Activated naive CD4-positive, alpha-beta T cell treated with anti-CD3 and anti-CD28 coated beads, Interleukin-2, amount 50 U/mL, for 24 hours (primary cell): Measurements from ENCODE around the gene POU6F2.

Source experiments
- H3K27ac Mint-ChIP-seq: one replicate; pipeline ENCODE4 v1.8.0; 2021; ENCODE audit warnings: mild to moderate bottlenecking, mixed read lengths
- H3K27me3 Mint-ChIP-seq: one replicate; pipeline ENCODE4 v1.8.0; 2021; ENCODE audit warnings: mixed read lengths
- H3K36me3 Mint-ChIP-seq: one replicate; pipeline ENCODE4 v1.8.0; 2021; ENCODE audit warnings: mixed read lengths
- H3K4me1 Mint-ChIP-seq: one replicate; pipeline ENCODE4 v1.8.0; 2021; ENCODE audit warnings: mixed read lengths
- H3K4me3 Mint-ChIP-seq: one replicate; pipeline ENCODE4 v1.8.0; 2021; ENCODE audit warnings: mild to moderate bottlenecking, mixed read lengths
- H3K9me3 Mint-ChIP-seq: one replicate; pipeline ENCODE4 v1.8.0; 2021; ENCODE audit warnings: mixed read lengths

Gene POU6F2

GRCh38 chr7:39252916-39253315 lies 275.2 kb downstream of the POU6F2 start:
- H3K36me3 Mint-ChIP-seq, result no peaks in the 10 kb centered on the region
- H3K4me3 Mint-ChIP-seq, result no peak overlapping the region
- peaks cover 2% of the 10 kb centered on the region for H3K27me3 Mint-ChIP-seq
- H3K4me1 Mint-ChIP-seq, result no peaks in the 10 kb centered on the region
- H3K27ac Mint-ChIP-seq, result no peak overlapping the region
- H3K9me3 Mint-ChIP-seq, result no peaks in the 10 kb centered on the region

- Mint-ChIP-seq H3K4me1 (no peaks in the 10 kb centered on the region), H3K27me3 (no peaks in the 10 kb centered on the region), H3K36me3 (no peaks in the 10 kb centered on the region), H3K9me3 (no peaks in the 10 kb centered on the region), H3K27ac (no peak overlapping the region), H3K4me3 (no peak overlapping the region)
Observed at GRCh38 chr7:39259391-39260003, 281.8 kb downstream of the POU6F2 start.

- no peaks in the 10 kb centered on the region for H3K36me3 Mint-ChIP-seq
- no peaks in the 10 kb centered on the region for H3K9me3 Mint-ChIP-seq
Observed at GRCh38 chr7:39260279-39260844, 282.7 kb downstream of the POU6F2 start.

DNA sequence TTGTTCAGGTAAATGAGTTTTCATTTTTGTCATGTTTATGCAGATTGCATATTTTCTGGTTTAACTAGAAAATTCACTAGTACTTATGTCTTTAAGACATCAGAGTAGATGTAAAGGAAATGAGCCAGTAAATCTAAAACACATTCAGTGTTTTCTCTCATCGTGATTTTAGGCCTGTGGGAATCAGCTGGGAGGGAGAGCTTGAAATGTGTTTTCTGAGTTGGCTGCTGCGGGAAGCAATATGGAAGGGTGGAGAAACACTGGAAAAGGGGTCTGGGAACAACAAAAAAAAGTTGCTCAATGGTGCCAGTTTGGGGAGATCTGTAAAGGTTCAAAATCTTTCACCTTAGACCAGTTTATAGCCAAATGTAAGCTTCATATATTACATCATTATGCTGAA lies 284.1 kb downstream of the POU6F2 start:
- no peaks in the 10 kb centered on the region for H3K9me3 Mint-ChIP-seq
- no peak overlapping the region for H3K27ac Mint-ChIP-seq
- no peaks in the 10 kb centered on the region for H3K36me3 Mint-ChIP-seq
- no peaks in the 10 kb centered on the region for H3K27me3 Mint-ChIP-seq
- no peaks in the 10 kb centered on the region for H3K4me1 Mint-ChIP-seq
- no peak overlapping the region for H3K4me3 Mint-ChIP-seq

More at GRCh38 chr7:39260279-39260844, 282.7 kb downstream of the POU6F2 start:
- Mint-ChIP-seq H3K27ac (no peak overlapping the region), H3K4me3 (no peak overlapping the region), H3K27me3 (no peaks in the 10 kb centered on the region), H3K4me1 (no peaks in the 10 kb centered on the region)

DNA sequence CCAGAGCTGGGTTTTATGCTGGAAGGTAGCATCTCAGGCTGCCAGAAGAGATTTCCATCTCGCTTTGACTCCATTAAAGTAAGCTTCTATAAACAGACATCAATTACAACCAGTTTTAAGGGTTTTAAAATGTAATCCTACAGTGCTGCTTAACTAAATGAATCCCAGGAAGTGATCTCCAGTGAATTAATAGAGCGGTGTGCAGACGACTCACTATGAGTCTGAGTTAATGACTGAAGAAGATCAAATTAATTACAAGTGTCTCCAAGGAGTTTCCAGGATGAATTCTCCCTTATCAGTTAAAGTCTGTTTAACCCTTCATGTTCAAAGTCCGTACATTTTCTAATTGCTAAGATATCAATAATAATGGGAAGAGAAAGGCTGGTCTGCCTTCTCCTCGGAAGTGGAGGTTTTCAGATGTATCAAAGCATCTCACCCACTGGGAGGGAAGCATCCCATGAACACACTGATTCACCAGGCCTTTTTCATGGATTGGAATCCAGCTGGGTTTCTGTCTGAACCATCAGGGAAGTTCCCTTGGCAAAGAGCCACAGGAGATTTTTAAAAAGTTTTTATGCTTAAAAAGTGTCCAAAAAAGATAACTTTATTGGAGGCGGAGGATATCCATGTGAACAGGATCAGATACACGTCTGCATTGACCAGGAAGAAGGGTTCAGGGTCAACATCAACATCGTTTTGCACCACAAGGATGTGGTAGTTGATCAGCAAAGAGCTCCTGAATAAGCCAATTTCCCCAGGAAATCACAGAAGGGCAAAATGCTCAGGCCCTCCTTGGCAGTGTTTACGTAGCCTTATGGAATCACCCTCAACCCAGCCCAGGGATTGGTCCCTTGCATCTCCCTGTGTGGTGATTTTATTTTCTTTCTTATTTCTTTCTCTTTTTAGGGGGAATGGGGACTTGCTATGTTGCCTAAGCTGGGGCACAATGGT lies 288.2 kb downstream of the POU6F2 start:
- Mint-ChIP-seq H3K27ac (no peak overlapping the region), H3K9me3 (no peaks in the 10 kb centered on the region), H3K36me3 (no peaks in the 10 kb centered on the region), H3K4me1 (no peaks in the 10 kb centered on the region), H3K4me3 (no peak overlapping the region), H3K27me3 (peaks cover 10% of the 10 kb centered on the region)

- H3K27ac Mint-ChIP-seq, result no peak overlapping the region
- no peak overlapping the region for H3K4me3 Mint-ChIP-seq
- no peaks in the 10 kb centered on the region for H3K36me3 Mint-ChIP-seq
- H3K27me3 Mint-ChIP-seq, result peaks cover 10% of the 10 kb centered on the region
- H3K9me3 Mint-ChIP-seq, result no peaks in the 10 kb centered on the region
- no peaks in the 10 kb centered on the region for H3K4me1 Mint-ChIP-seq
Observed at GRCh38 chr7:39269034-39269433, 291.3 kb downstream of the POU6F2 start.

- no peak overlapping the region for H3K4me3 Mint-ChIP-seq
- peaks cover 10% of the 10 kb centered on the region for H3K27me3 Mint-ChIP-seq
- H3K36me3 Mint-ChIP-seq, result no peaks in the 10 kb centered on the region
- no peaks in the 10 kb centered on the region for H3K9me3 Mint-ChIP-seq
- H3K4me1 Mint-ChIP-seq, result no peaks in the 10 kb centered on the region
- H3K27ac Mint-ChIP-seq, result no peak overlapping the region
Observed at GRCh38 chr7:39270018-39270417, 292.3 kb downstream of the POU6F2 start.

DNA sequence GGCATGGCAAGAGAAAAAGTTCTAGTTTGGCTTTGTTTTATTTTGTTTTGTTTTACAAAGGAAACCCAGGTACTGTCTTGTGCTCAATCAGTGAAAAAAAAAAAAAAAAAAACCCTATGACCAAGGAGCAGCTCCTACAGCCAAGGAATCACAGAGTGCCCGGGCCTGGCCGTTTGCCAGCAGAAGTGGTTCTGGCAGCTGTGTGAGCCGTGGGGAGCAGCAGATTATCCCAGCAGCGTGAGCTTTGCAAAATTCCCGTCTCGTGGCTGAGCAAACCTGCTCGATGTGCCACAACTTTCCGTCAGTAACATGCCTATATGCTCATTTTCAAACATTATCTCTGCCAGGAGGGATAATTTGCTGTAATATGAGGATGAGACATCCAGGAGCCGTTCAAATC lies 293.7 kb downstream of the POU6F2 start:
- Mint-ChIP-seq H3K27me3 (peaks cover 10% of the 10 kb centered on the region), H3K9me3 (no peaks in the 10 kb centered on the region), H3K4me3 (no peak overlapping the region), H3K36me3 (no peaks in the 10 kb centered on the region), H3K27ac (no peak overlapping the region), H3K4me1 (no peaks in the 10 kb centered on the region)

DNA sequence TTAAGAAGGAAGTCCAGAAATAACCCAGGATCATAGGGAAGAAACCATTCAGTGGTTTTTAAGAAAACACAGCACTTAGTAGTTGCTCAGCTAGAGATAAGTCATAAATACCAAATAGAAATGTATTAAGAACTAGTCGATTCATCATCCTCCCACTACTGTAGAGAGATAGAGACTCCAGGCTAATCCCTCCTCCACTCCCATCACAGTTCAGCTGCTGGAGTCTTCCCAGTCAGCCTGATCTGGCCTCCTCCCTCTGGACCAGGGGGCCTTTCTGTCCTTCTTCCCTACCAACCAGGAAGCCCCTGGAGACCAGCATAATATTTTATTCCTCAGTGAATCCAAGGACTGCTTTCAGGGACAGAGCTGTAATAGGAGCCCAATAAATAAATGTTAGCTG lies 294.4 kb downstream of the POU6F2 start:
- H3K4me3 Mint-ChIP-seq, result no peak overlapping the region
- H3K36me3 Mint-ChIP-seq, result no peaks in the 10 kb centered on the region
- no peaks in the 10 kb centered on the region for H3K4me1 Mint-ChIP-seq
- no peak overlapping the region for H3K27ac Mint-ChIP-seq
- H3K9me3 Mint-ChIP-seq, result no peaks in the 10 kb centered on the region
- H3K27me3 Mint-ChIP-seq, result peaks cover 10% of the 10 kb centered on the region

DNA sequence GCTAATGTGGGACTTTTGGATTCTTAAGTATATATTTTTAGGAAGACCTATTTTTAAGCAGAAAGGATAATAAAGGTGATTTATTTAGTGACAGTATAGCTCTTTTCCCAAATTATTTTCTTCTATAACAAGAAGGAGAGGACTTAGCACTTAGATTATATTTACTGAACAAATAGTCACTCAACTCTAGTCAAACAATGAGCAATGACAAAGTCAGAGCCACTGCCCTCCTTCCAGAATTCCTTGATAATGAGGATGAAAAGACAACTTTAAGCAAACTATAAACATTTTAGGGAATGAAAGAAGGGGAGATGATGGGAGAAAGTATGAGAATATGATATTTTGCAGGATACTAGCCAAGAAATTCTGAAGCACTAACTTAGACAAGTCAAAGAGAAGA lies 295.0 kb downstream of the POU6F2 start:
- Mint-ChIP-seq H3K9me3 (no peaks in the 10 kb centered on the region), H3K36me3 (no peaks in the 10 kb centered on the region), H3K27ac (no peak overlapping the region)

GRCh38 chr7:39280337-39280736 lies 302.6 kb downstream of the POU6F2 start:
- no peak overlapping the region for H3K4me3 Mint-ChIP-seq
- no peaks in the 10 kb centered on the region for H3K9me3 Mint-ChIP-seq
- H3K36me3 Mint-ChIP-seq, result no peaks in the 10 kb centered on the region
- H3K27me3 Mint-ChIP-seq, result peaks cover 3% of the 10 kb centered on the region
- H3K4me1 Mint-ChIP-seq, result no peaks in the 10 kb centered on the region
- H3K27ac Mint-ChIP-seq, result no peak overlapping the region

More for the DNA sequence above, 295.0 kb downstream of the POU6F2 start:
- no peak overlapping the region for H3K4me3 Mint-ChIP-seq
- H3K27me3 Mint-ChIP-seq, result peaks cover 10% of the 10 kb centered on the region
- no peaks in the 10 kb centered on the region for H3K4me1 Mint-ChIP-seq

- Mint-ChIP-seq H3K36me3 (no peaks in the 10 kb centered on the region), H3K9me3 (no peaks in the 10 kb centered on the region), H3K4me1 (no peaks in the 10 kb centered on the region), H3K27ac (no peak overlapping the region), H3K27me3 (peaks cover 11% of the 10 kb centered on the region), H3K4me3 (no peak overlapping the region)
Observed at GRCh38 chr7:39285256-39285655, 307.5 kb downstream of the POU6F2 start.

GRCh38 chr7:39288303-39288702 lies 310.6 kb downstream of the POU6F2 start:
- Mint-ChIP-seq H3K4me1 (no peaks in the 10 kb centered on the region), H3K27ac (no peak overlapping the region), H3K9me3 (no peaks in the 10 kb centered on the region), H3K27me3 (peaks cover 11% of the 10 kb centered on the region), H3K36me3 (no peaks in the 10 kb centered on the region), H3K4me3 (no peak overlapping the region)

DNA sequence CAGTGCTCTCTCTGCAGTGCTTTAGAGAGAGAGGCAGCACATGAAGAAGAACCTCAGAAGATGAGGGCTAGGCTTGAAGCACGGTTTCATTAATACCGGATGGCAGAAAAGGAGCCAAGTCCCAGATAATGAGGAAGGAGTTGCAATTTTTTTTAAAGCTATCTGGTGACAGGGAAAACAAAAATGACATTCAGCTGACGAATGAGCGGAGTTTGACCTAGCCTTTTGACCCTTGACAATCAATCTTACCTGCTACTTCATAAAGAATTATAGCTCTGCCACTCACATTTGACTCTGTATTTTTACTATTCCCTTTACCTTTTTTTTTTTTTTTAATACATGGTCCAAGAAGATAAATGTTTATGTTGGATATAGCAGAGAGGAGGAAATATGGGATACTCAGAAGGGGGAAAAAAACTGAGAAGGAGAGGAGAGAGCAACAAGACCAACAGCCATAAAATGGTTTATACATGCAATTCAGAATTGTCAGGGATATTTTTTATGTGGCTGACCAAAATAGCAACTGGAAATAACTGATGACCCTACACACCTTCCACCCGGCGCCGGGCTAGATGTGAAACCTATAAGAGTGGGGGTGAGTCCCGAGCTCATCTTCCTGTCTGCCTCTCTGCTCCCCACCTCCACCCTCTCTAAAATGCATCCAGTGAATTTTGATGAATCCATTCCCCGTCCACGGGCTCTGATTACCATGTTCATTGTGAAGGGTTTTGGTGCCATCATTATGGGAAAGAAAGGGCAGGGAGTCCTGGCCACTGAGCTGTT lies 314.1 kb downstream of the POU6F2 start:
- H3K4me1 Mint-ChIP-seq, result no peaks in the 10 kb centered on the region
- H3K9me3 Mint-ChIP-seq, result no peaks in the 10 kb centered on the region
- no peaks in the 10 kb centered on the region for H3K36me3 Mint-ChIP-seq
- H3K4me3 Mint-ChIP-seq, result no peak overlapping the region
- no peak overlapping the region for H3K27ac Mint-ChIP-seq
- peaks cover 10% of the 10 kb centered on the region for H3K27me3 Mint-ChIP-seq

GRCh38 chr7:39293056-39293823 lies 315.5 kb downstream of the POU6F2 start:
- no peaks in the 10 kb centered on the region for H3K4me1 Mint-ChIP-seq

More at GRCh38 chr7:39293056-39293823, 315.5 kb downstream of the POU6F2 start:
- Mint-ChIP-seq H3K27ac (no peak overlapping the region), H3K9me3 (no peaks in the 10 kb centered on the region), H3K4me3 (no peak overlapping the region), H3K36me3 (no peaks in the 10 kb centered on the region), H3K27me3 (peaks cover 9% of the 10 kb centered on the region)
